ENCODE measurements around the gene CHCHD1.
"Not testable (repeated sequence)": the region's sequence is repeated elsewhere in the genome, so short reads cannot be mapped to it uniquely, and the experiment has no call there.

CHCHD1 gene

DNA sequence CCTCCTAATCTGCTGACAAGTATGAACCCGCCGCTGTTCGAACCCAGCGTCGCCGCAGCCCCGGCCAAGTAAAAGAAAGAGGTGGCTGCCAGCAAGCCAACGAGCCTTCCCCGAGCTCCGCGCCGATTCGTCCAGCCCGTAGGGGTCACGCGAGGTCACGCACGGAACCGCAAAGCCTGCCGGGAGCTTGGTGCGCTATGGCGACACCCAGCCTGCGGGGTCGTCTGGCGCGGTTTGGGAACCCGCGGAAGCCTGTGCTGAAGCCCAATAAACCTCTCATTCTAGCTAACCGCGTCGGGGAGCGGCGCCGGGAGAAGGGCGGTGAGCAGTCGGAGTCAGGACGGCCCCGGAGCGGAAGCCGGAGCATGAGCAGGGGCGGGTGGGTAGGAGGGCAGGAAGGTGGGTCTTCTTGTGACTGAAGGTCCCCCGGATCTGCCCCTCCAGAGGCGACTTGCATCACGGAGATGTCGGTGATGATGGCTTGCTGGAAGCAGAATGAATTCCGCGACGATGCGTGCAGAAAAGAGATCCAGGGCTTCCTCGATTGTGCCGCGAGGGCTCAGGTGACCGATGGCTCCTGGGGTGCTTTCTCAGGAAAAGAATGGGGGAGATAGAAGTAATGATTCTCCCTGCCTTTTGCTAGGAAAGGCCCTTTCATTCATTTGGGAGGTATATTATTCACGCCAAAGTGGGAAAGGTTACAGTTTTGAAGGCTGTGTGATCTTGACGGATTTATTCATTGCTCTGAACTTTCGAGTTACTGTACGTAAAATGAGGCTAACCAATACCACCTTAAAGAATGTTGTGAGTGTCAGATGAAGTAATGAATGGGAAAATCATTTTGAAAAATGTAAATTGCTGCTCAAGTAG lies at the start of gene CHCHD1:
CHCHD1 (plus strand) TSS at position 170 of the 870 bp plus-strand sequence; CDS start at position 198, 28 bp downstream.
- peak; percentile 89 for DNase-seq

DNA sequence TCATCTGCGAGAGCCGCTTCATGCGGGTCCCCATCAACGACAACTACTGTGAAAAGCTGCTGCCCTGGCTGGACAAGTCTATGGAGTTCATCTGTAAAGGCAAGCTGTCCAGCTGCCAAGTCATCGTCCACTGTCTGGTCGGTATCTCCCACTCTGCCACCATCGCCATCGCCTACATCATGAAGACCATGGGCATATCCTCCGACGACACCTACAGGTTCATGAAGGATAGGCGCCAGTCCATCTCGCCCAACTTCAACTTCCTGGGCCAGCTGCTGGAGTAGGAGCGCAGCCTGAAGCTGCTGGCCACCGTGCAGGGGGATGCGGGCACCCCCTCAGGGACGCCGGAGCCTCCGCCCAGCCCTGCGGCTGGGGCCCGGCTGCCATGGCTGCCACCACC lies 49.4 kb upstream of the CHCHD1 start:
- DNase-seq: no peak

DNA sequence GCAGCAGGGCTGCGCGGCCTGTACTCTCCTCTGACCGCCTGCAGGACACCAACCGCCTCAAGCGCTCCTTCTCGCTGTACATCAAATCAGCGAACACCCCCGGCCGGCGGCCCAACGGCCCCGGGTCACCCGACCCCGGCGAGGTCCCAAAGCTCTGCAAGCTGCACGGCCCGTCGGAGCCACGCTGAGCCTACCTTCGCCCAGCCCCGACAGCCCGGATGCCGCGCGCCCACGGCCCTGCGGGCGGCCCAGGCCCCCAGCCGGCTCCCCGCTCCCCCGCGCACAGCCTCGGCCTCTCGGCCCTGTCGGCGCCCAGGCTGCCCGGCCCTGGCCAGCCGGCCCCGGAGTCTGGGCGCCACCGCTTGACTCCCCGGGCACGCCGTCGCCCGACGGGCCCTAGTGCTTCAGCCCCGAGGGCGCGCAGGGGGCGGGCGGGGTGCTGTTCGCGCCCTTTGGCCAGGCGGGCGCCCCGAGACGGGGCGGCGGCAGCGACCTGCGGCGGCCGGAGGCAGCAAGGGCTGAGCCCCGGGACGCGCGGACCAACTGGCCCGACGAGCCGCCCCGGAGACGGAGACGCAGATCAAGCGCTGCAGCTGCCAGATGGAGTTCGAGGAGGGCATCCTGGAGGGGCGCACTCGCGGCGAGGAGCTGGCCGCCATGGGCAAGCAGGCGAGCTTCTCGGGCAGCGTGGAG lies 48.8 kb upstream of the CHCHD1 start:
- DNase-seq: no peak

DNA sequence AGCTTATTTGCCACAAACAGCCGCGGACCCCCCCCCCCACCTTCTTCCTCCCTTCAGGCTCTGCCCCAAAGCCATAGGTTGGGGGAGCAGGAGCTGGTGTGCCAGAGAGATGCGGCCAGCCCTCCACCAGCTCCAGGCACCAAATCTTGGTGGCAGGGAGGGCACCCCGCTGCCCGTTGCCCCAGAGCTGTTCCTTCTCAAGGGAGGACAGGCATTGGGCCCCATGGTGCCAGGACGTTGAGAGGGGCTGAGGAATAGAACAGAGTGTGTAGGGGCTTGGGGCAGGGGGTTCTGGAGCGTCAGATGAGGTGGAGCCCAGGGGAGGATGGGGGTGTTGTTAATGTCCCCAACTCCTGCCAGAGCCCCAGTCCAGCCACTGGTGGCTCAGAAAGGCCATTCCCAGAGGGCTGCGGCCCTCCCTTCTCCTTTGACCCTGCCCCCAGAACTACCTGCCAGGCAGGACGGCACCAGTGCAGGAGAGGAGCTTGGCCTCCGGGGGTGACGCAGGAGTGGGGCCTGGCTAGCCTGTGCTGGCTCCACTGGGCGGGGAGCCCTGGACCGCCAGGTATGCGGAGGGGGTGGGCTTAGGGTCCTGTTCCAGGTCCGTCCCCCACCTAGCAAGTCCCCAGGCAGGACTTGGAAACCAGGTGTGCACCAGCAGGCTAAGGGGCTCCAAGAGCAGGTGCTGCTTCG lies 47.7 kb upstream of the CHCHD1 start:
- no peak for DNase-seq

DNA sequence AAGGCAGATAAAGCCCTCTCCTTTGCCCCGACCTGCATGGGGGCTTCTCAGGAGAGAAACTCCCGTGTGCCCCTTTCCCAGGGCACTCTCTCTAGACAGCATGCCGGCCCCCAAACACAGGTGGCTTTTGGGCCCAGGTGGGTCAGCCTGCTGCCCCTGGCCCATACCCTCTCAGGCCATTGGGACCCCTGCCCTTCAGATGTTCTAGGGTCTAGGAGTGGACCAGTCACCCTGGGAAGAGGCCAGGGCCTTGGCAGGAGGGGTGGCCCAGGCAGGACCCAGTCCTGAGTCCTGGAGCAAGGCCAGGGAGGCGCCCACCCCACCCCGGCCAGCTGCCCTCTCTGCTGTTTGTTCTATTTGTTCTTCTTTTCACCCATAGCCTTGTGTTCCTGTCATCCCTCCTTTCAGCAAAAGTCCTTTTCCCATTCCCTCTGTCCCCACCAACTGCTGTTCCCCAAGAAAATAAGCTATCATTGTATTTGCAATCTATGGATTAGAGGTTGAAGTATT lies 47.0 kb upstream of the CHCHD1 start:
- DNase-seq: no peak

DNA sequence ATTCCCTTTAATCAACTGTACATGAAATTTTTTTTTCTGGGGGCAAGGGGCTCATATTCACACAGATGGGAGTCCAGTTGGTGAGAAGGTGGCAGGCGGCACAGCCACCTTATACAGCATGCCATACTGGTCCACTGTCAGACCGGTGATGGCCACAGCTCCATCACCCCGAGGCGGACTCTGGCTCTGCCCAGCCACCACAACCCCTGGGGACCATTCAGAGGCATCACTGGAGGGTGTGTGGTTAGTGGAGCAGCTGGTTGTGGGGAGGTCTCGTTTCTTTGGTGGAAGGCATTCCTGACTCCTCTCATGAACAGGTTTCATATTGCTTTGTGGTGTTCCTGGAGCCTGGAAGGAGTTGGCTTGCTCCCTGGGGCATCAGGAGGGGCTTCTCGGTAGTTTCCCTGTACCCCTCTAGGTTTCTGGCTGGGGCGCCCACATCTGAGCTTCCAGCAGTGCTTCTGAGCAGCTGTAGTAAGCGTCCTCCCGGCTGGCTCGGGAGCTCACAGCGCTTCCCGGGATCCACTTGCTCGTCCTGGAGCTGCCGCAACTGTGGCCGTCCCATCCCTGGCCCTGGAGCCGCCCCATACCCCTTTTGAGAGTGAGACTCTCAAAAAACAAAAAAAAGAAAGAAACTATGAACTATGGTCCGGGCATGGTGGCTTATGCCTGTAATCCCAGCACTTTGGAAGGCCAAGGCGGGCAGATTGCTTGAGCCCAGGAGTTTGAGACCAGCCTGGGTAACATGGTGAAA lies 41.2 kb upstream of the CHCHD1 start:
- not testable (repeated sequence) for DNase-seq

DNA sequence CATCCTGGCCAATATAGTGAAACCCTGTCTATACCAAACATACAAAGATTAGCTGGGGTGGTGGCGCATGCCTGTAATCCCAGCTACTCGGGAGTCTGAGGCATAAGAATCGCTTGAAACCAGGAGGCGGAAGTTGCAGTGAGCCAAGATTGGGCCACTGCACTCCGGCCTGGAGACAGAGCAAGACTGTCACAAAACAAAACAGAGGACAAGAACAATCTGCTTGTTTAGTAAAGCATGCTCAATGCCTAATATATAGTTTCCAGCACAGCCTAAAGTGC lies 39.5 kb upstream of the CHCHD1 start:
- DNase-seq: no peak

DNA sequence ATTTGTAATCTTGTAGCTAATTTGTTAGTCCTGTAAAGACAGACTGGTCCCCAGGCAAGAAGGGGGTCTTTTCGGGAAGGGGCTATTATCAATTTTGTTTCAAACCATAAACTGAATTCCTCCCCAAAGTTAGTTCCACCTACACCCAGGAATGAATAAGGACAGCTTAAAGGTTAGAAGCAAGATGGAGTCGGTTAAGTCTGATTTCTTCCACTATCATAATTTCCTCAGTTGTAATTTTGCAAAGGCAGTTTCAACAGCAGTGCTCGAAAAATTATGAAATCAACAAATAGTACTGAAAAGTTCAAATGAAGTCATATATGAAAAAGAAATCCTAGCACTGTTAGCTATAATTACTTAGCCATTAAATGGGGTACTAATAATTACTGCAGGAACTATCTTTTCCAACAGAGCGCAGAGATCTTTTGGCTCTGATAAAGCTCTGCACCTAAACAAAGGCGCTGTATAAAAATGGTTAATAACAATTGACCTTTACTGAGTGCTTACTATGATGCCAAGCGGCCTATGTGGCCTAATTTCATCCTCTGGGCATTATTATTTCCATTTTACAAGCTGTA lies 38.4 kb upstream of the CHCHD1 start:
- DNase-seq: no peak

DNA sequence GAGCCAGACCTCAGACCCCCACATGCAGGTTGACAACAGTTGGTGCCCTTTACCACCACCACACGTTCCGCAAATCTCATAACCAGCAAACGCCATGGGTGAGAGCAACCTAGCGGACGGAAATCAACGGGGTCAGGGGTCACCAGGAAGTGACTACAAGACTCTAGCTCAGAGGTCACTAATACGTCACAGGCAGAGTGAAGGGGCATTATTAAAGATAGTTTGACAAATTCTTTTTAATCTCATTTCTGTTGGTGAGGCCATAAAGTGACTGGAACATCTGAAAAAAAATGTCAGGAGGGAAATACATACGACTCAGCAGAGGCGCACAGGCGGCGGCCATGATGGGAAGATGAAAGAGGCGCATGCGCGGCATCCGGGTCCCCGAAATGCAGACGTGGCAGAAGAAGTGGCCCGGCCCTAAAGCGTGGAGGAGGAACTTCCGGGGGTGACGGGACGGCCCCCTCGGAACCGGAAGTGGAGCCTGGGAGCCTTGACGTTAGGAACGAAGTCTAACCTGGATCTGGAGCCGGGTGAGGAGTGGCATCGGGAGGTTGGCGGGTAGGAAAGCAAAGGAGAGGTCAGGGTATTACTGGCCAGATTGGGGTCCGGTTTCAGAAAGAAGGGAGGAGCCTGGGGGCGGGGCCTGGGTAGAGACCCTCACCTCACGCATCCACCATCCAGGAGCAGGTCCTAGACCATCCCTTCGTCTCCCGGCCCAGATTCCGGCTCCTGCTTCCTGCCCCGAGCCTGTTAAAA lies 37.8 kb upstream of the CHCHD1 start, which contains the start of gene SEC24C:
SEC24C (plus strand) TSS at position 468 of the 759 bp plus-strand sequence. CDS start 2,461 bp downstream, outside the sequence.
- DNase-seq: peak; percentile 95

DNA sequence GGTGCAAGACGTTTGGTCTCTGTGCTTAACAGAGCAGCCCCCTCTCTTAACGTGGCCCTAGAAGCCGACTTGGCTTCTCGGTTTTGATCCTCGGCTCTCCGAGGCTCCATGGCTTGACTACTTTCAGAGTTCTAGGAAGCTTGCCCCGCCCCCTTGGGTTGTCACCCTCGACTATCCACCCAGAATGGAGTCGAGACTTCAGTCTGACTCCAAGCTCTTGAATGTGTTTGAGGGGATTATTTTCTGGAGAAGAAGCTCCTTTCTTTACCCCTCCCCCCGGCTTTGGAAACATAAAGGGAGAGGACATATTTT lies 37.2 kb upstream of the CHCHD1 start:
- DNase-seq: peak; percentile 57

DNA sequence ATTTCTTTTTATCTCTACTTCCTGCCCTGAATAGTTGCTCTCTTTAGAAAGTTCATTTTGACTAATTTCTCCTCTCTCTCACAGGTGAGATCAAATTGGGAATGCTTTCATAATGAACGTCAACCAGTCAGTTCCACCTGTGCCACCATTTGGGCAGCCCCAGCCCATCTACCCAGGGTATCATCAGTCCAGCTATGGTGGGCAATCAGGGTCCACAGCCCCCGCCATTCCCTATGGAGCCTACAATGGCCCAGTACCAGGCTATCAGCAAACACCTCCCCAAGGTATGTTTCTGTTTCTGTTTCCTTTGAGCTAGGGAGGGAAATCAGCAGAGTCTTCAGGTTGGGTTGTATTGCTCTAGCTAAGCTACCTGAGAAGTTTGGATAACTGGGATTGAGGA lies 35.1 kb upstream of the CHCHD1 start:
- no peak for DNase-seq

DNA sequence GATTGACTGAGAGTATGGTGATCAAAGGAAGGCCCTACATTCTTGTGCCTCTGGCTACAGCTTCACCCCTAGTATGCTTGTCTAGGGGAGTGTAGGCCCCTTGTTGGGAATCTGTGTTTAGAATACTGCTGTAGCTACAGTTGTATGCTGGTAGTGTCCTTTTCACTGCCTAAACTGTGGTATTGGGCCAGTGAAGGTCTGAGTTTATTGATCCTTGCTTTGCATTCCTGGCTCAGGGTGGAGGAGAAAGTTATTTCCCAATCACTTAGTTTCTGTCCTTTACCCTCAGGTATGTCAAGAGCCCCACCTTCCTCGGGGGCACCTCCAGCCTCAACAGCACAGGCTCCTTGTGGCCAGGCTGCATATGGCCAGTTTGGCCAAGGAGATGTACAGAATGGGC lies 31.0 kb upstream of the CHCHD1 start:
- no peak for DNase-seq

DNA sequence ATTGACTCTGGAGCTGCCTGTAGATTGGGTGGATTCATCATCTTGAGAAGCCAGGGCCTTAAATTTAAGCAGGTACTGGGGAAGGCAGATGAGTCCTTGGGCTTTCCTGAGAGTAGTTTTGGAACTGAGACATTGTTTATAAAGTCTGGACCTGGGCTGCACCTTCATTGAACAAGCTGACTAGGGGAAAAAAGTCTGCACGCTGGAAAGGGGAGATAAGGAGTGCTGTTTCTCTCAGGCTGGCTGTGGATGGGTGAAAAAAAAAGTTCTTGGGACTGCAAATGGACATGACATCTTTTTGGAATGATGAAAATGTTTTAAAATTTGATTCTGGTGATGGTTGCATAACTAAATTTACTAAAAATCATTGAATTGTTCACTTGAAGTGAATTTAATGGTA lies 25.7 kb upstream of the CHCHD1 start:
- no peak for DNase-seq

DNA sequence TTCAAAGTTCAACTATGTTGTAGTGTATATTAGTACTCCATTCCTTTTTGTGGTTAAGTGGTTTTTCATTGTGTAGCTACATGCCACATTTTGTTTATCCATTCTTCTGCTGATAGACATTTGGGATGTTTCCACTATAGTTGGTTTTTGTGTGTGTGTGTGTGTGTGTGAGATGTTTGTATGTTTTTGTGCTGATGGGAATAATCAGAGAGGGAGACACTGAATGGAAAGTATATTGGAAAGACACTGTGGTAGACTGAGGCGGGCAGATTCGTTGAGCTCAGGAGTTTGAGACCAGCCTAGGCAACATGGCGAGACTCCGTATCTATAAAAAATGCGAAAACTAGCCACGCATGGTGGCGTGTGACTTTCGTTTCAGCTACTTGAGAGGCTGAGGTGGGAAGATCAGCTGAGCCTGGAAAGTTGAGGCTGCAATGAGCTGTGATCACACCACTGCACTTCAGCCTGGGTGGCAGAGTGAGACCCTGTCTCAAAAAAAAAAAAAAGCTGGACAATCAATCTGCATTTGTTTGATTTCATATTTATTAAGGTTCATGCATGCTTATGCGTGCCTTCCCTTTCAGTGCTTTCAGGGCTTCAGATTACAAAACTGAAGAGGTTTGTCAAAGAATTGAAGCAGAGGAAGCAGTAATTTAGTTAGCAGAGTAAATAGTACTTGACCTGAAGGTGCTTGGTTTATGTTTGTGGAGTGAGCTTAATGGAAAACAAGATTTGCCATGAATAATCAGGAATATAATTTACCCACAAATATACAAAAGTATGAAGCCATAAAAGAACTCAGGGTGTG lies 22.9 kb upstream of the CHCHD1 start:
- DNase-seq: no peak

DNA sequence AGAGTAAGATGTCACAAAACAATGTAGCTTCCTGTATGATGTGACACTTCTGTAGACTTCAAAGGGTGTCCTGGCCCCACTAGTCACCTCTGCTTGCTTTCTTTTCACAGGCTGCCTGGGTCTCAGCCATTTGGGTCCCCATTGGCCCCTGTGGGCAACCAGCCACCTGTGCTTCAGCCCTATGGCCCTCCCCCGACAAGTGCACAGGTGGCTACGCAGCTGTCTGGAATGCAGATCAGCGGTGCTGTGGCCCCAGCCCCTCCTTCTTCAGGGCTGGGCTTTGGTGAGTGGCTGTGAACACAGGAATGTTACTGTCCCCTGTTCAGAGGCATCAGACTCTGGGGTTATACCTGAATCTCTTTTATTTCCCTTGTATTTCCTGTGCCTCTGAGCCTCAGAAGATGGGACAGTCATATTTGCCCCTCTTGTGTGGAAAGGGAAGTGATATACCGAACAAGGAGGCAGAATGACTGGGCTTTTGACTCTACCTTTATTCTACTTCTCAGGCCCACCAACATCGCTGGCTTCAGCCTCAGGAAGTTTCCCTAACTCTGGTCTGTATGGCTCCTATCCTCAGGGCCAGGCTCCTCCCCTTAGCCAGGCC lies 22.2 kb upstream of the CHCHD1 start:
- peak; percentile 54 for DNase-seq

DNA sequence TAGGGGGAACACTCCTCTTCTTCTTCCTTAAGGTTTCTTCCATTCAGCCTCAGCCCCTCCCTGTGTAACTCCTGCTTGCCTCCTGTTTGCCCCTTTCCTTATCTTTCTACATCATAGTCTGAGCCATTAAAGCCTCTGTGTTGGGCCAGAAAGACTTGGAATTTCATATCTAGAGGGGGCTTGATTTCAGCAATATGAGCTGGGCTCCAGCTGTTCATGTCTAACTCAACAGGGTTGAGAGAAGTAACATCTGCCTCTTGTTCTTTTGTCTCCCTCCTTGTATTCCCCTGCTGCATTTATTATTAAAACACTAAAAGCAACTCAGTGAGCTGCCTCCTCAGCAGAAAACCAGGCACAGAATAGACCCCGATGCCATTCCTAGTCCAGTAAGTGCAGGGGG lies 20.1 kb upstream of the CHCHD1 start:
- DNase-seq: no peak

DNA sequence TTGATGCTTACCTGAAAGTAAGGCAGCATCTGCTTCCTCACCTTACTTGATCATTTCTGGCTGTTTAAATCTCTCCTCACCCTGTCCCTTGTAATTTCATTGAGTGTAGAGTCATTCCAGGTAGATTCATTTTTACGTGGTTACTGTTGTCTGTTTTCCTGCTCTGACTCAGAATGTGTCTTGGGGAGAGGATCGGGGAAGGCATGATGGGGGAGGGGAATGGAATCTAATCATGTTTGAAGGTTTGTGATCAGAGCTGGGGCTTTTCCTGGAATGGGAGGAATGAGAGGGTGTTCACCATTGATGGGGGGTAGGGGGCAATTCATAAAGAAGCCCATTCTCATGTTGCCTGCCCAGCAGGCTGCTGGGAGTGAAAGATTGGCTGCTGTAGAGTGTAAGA lies 18.9 kb upstream of the CHCHD1 start:
- DNase-seq: no peak

DNA sequence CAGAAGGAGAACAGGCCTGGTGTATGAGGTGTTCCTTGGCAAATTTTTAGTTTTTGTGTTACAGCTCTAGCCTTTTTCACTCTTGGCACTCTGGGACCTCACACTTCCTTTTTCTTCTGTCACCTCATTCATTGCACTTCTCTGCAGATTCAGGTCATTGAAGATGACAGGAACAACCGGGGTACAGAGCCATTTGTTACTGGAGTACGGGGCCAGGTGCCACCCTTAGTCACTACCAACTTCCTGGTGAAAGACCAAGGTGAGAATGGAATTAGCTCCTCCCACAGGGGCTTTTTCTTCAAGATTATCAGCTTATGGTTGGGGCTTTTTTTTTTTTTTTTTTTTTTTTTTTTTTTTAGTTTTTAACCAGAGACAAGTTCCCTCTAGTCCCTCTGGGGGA lies 18.5 kb upstream of the CHCHD1 start:
- no peak for DNase-seq

DNA sequence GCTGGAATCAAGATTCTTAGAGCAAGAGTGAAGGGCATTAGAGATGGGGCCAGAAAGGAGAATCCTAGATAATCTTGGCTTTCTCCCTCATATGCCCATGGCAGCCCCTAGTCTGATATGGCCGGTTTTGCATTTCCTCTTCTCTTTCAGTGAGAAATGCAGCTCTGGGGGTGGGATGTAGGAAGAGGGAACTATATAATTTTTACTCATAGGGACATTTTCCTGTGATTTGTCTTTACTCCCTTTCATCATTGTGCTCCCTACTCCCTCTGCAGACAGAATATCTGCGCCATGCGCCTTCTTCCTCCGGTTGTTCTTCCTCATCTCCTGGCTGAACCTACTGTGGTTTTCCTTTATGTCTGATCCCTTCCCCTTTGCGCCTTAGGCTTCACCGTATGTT lies 16.8 kb upstream of the CHCHD1 start:
- DNase-seq: no peak

DNA sequence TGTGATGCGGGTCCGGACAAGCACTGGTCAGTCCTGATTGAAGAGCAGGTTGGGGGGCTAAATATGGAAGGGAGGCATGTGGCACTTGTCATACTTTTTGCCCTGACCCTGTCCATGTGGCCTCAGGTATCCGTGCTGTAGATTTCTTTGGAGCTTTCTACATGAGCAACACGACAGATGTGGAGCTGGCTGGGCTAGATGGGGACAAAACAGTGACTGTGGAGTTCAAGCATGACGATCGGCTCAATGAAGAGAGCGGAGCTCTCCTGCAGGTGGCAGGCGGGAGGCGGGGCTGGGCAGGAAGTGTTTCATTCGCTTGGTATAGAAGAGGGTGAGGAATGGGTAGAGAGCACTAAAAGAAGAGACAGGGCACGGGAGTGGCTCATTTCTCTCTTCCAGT lies 13.0 kb upstream of the CHCHD1 start:
- peak; percentile 73 for DNase-seq

DNA sequence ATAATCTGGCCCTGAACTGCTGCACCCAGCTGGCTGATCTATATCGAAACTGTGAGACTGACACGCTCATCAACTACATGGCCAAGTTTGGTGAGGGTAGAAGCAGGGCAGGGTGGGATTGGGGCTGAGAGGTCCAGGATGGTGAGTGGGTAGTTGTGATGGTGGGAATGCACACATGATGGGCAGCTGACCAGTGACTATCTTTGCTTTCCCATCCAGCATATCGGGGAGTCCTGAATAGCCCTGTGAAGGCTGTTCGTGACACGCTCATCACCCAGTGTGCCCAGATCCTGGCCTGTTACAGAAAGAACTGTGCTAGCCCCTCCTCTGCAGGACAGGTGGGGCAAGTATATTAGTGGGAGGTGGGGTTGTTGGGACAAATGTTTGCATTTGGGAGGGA lies 12.5 kb upstream of the CHCHD1 start:
- no peak for DNase-seq
